HG03460 (cell line): ENCODE data around the gene ANKRD11.
"Not testable (repeated sequence)": the region's sequence is repeated elsewhere in the genome, so short reads cannot be mapped to it uniquely, and the experiment has no call there.

Experiments
- ATAC-seq: cut with Tn5 transposase; IDR thresholded peaks from one replicate; pipeline ENCODE4 v1.9.1; 2021; ENCODE audit not compliant: unreplicated experiment

Gene ANKRD11

GRCh38 chr16:89248196-89248982 lies 242.0 kb downstream of the ANKRD11 start:
- ATAC-seq: no peak

GRCh38 chr16:89247734-89248075 lies 242.7 kb downstream of the ANKRD11 start:
- not testable (repeated sequence) for ATAC-seq

- peak; percentile 66 for ATAC-seq
Observed at GRCh38 chr16:89246903-89247733, 243.2 kb downstream of the ANKRD11 start.

GRCh38 chr16:89246383-89246902 lies 243.9 kb downstream of the ANKRD11 start:
- ATAC-seq: no peak

- ATAC-seq: no peak
Observed at GRCh38 chr16:89244754-89245153, 245.6 kb downstream of the ANKRD11 start.

GRCh38 chr16:89244264-89244663 lies 246.1 kb downstream of the ANKRD11 start:
- ATAC-seq: not testable (repeated sequence)

GRCh38 chr16:89243664-89244063 lies 246.7 kb downstream of the ANKRD11 start:
- ATAC-seq: no peak

- no peak for ATAC-seq
Observed at GRCh38 chr16:89242795-89243200, 247.6 kb downstream of the ANKRD11 start.

- peak; percentile 52 for ATAC-seq
Observed at GRCh38 chr16:89241187-89242007, 249.0 kb downstream of the ANKRD11 start.

GRCh38 chr16:89237733-89238132 lies 252.6 kb downstream of the ANKRD11 start:
- ATAC-seq: no peak

- no peak for ATAC-seq
Observed at GRCh38 chr16:89233678-89234490, 256.5 kb downstream of the ANKRD11 start.

GRCh38 chr16:89232107-89232506 lies 258.3 kb downstream of the ANKRD11 start:
- ATAC-seq: no peak

- no peak for ATAC-seq
Observed at GRCh38 chr16:89230255-89230654, 260.1 kb downstream of the ANKRD11 start.

- no peak for ATAC-seq
Observed at GRCh38 chr16:89224665-89225064, 265.7 kb downstream of the ANKRD11 start.

- ATAC-seq: no peak
Observed at GRCh38 chr16:89222931-89223330, 267.4 kb downstream of the ANKRD11 start.

GRCh38 chr16:89221604-89222003 lies 268.8 kb downstream of the ANKRD11 start:
- ATAC-seq: no peak

GRCh38 chr16:89219365-89219764 lies 271.0 kb downstream of the ANKRD11 start:
- no peak for ATAC-seq
